Left renal cortex interstitium (tissue), 4 donors: ENCODE data around the gene ARID2. TPM values are rescaled to one million over a fixed set of nuclear protein-coding genes. Genes with fewer than 3 reads are reported as not detected.

Experiments
- DNase-seq, 4 donors: peaks; one replicate each; pipeline ENCODE4 v3.0.0-alpha.2; 2013; ENCODE audit warnings: low read depth in 4 of 4, low spot score in 2 of 4, missing footprints in 1 of 4
- polyA plus RNA-seq, 4 donors: library from polyadenylated mRNA; unstranded; fragments of 120-200 nt; gene quantifications; one replicate each; pipeline ENCODE4 v1.2.1, GENCODE V29; 2013; ENCODE audit not compliant: insufficient read length in 4 of 4

The ARID2 gene, protein sequence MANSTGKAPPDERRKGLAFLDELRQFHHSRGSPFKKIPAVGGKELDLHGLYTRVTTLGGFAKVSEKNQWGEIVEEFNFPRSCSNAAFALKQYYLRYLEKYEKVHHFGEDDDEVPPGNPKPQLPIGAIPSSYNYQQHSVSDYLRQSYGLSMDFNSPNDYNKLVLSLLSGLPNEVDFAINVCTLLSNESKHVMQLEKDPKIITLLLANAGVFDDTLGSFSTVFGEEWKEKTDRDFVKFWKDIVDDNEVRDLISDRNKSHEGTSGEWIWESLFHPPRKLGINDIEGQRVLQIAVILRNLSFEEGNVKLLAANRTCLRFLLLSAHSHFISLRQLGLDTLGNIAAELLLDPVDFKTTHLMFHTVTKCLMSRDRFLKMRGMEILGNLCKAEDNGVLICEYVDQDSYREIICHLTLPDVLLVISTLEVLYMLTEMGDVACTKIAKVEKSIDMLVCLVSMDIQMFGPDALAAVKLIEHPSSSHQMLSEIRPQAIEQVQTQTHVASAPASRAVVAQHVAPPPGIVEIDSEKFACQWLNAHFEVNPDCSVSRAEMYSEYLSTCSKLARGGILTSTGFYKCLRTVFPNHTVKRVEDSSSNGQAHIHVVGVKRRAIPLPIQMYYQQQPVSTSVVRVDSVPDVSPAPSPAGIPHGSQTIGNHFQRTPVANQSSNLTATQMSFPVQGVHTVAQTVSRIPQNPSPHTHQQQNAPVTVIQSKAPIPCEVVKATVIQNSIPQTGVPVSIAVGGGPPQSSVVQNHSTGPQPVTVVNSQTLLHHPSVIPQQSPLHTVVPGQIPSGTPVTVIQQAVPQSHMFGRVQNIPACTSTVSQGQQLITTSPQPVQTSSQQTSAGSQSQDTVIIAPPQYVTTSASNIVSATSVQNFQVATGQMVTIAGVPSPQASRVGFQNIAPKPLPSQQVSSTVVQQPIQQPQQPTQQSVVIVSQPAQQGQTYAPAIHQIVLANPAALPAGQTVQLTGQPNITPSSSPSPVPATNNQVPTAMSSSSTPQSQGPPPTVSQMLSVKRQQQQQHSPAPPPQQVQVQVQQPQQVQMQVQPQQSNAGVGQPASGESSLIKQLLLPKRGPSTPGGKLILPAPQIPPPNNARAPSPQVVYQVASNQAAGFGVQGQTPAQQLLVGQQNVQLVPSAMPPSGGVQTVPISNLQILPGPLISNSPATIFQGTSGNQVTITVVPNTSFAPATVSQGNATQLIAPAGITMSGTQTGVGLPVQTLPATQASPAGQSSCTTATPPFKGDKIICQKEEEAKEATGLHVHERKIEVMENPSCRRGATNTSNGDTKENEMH (N-terminal part only)
- 10 to 100 TPM; 30.3 to 43.4 (median 38.0) TPM for polyA plus RNA-seq

DNA sequence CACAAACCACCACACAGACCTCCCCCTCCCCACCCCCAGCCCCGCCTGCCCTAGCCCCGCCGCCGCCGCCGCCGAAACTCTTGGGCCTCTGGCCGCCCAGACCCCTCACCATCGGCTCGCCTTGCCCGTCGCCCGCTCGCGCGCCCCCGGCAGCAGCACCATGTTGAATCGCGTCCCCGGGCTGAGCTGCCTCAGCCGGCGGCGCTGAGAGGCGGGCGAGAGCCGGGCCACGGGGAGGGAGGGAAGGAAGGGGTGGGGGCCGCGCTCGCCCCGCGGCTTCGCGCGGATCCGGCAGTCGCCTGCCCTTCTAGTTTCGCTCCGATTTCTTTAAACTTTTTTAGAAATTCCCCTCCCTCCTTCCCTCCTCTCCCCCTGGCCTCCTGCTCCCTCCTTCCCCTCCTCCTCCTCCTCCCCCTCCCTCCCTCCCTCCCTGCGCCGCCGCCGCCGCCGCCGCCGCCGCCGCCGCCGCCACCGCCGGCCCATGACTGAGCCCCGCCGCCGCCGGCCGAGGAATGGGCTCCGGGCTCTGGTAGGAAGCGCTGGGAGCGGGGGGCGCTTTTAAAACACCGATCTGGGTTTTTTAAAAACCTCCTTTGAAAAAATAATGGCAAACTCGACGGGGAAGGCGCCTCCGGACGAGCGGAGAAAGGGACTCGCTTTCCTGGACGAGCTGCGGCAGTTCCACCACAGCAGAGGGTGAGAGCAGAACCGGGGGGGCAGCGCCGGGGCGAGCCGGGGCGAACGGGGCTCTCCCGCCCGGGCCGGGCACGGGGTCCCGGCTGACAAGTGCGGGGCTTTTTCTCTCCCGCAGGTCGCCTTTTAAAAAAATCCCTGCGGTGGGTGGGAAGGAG is at the start of gene ARID2:
TSS of gene ARID2 (plus strand) at position 474 of the 851 bp plus-strand sequence. CDS start at position 605, 131 bp downstream.
- DNase-seq = peak in 3 of 4 donors; percentile 46 to 66 (median 61)

DNA sequence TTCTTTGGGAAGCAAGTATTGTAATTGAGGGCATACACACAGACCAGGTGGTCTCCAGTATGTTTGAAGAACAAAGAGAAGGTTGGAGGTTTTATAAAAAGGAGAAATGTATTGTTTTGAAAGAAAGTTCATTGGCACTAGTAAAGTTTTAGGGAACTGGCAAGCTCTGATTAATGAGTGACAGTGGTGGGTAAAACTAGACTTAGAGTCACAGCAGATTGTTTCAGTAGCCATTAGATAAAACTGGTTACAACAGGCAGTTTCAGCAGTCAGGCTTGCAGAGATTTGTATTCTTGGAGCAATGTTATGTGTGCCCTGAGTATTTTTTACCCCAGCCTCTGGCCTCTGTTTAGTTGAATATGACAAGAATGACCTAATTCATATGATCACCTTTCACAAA is 49.1 kb upstream of the ARID2 start:
- DNase-seq = no peak

DNA sequence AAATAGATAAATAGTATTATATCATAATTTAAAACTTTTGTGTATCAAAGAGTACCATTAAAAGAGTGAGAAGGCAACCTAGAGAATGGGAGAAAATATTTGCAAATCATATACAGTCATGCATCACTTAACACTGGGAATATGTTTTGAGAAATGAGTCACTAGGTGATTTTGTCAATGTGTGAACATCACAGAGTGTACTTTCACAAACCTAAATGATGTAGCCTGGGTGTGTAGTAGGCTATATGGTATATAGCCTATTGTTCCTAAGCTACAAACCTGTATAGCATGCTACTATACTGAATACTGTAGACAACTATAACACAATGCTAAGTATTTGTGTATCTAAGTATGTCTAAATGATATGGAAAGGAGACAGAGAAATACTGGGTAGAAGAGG is 48.0 kb upstream of the ARID2 start:
- no peak for DNase-seq

DNA sequence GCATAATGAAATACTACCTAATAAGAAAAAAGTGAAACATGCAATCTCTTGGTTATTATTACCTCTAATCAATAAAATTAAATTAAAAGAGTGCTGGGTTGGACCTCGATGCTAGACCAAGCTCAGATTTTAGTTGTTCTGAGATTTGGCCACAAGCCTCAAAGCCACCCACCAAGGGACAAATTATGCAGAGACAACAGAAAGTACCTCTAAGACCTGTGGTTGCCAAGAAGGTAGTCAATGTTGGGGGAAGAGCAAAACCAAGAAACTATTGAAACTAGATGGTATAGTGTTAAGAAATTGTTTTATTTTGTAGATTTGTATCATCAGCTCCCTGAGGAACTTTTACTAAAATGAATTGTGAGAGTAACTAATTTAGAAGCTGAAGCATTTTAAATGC is 43.8 kb upstream of the ARID2 start:
- DNase-seq = no peak

DNA sequence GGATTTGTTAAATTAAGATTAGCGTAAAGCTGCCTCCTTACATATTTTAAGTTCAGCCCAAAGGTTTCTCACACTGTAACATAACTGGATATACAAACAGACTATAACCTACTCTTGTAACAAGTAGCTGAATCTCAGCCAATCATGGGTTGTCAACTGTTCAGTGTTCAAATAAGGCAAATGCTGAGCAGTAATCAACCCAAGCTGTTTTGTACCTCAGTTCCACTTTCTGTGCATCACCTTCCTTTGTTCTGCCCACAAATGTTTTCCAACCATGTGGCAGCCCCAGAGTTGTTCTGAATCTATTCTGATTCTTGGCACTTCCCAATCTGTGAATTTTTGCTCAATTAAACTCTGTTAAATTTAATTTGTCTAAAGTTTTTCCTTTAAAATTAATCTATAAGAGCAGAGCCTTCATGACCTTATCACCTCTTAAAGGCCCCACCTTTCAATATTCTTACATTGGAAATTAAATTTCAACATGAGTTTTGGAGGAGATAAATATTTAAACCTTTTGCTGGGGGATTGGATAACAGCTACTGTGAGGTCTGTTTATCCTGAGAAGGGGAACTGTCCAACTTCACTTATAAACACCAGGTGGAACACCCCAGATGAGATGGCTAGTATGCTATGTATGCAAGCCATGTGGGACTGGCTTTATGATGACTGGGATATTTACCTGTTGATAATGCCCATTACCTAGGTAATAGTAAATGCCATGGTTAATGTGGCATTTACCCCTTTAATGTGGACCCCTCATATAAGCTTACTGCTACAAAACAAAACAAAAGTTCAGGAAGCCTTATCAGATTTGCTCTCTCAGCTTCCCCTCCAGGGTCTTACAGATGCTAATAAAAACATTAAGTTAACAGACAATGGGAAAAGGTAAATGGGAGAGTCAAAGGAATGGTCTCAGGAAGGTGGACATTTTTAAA is 42.2 kb upstream of the ARID2 start:
- no peak for DNase-seq

DNA sequence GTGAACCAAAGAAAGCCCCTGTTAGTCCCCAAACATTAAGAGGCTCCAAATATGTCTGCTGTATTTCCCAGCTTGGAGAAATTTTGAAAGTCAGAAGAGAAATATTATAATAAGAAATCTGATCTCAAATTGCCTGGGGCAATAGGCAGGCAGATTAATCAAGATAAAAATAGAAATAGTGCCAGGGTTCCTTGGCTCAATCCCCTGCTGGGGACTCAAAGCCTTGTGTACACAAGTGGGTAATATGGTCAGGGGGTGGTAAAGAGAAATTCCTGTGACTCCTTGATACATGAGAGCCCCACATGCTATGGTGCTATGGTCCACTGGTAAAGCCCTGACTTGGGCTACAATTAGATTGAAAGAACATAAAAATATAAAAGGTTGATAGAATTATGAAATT is 41.3 kb upstream of the ARID2 start:
- DNase-seq = no peak

DNA sequence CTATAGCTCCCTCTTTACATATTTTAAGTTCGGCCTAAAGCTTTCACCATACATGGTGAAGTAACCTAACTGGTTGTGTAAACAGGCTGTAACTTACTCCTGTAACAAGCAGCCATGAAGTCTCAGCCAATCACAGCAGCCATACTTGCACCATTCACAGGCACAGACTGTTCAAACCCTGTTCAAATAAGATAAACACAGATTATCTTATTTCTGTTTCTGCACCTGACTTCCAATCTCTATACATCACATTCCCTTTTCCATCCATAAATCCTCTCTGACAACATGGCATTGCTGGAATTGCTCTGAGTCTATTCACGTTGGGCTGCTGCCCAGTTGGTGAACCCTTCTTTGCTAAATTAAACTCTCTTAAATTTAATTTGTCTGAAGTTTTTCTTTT is 34.5 kb upstream of the ARID2 start:
- no peak for DNase-seq

DNA sequence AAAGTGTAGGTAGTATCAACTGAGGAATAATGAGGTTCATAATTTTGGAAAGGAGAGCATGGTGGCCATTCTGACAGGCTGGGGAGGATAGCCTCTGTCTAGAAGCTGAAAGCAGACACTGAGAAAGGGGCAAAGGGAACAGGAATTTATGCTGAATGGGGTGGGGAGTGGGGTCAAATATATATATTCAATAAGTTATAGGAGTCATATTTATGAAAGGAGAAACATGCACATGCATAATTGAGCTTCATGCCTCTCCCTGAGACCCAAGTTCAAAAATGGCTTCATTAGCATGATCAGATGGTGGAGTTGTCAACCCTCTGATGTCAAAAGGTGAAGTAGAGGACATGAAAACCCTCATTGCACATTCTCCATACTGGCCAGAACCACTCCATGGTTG is 33.9 kb upstream of the ARID2 start:
- DNase-seq = no peak

DNA sequence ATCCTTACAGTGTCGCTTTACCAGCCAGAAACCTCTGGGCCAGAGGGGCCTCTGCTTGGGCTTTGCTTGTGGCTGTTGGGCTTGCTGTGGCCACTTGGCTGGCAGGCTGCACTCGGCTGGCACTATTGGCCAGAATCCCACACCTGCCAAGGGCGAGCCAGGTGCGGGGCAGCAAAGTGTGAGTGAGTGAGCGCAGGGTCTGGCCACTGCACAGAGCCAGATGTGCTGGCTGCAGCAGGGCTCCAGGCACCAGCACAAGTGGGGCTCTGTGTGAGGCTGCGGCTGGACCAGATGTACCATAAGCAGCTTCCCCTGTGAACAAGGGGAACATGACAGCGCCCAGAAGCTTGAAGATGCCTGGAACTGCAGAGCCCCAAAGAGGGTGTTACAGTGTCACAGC is 33.5 kb upstream of the ARID2 start:
- DNase-seq = no peak

DNA sequence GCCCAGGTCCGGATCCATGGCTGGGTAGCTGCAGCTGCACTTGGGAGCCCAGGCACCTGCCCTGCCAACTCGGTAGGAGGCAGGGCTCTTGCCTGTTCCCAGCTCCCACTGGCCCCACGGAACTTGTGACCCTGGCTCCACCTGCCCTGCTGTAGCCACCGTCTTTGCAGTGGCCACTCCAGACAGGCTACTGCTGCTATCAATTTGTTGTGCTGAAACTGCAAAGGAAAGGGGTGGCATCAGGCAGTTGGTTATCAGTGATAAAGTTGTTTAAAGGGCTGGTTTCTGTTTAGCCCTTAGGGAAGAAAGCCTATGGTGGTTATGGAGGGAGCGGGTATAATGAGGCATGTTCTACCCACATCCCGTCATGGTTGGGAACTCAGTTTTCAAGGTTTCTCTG is 32.1 kb upstream of the ARID2 start:
- no peak for DNase-seq

DNA sequence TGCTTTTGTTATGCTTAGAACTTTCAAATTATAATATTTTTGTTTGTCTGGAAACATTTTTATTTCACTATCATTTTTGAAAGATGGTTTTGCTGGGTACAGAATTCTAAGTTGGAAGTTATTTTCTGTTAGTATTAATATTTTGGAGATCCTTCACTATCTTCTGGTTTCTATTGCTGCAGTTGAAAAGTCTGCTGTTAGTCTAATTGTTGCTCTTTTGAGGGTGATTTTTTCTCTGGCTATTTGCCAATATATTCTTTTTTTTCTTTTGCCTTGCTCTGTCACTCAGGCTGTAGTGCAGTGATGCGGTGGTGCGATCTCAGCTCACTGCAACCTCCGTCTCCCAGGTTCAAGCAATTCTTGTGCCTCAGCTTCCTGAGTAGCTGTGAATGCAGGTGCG is 28.2 kb upstream of the ARID2 start:
- DNase-seq = no peak

DNA sequence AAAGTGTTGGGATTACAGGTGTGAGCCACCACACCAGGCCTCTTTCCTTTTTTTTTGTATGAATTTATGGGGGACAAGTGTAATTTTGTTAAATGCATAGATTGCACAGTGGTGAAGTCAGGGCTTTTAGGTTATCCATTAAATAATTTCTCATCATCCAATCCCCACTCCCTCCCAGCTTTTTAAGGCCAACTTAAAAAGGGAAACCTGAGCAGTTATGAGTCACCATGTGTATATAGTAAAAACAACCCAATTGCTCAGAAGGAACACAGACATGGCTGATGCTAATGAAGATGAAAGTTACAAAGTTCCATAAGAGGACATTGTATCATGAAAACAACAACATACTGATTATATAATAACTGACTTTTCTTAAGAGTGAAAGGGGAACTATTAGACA is 25.6 kb upstream of the ARID2 start:
- DNase-seq = no peak

DNA sequence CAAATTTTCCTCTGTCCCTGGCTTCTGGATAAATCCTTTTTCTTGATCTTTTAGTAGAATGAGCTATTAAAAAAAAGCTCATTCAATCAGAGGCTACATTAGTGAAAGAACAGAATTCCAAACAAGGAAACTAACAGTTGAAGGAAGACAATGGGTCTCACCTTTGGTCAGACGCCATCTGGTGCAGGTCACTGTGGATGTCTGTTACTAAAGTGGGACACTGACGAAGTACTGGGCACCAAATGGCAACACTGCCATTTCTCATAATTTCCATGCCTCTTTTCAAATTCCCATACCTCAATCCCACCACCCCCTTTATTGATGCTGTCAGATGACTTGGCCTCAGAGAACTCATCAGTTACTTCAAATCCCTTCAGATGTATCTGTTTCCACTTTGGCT is 24.5 kb upstream of the ARID2 start:
- no peak for DNase-seq

DNA sequence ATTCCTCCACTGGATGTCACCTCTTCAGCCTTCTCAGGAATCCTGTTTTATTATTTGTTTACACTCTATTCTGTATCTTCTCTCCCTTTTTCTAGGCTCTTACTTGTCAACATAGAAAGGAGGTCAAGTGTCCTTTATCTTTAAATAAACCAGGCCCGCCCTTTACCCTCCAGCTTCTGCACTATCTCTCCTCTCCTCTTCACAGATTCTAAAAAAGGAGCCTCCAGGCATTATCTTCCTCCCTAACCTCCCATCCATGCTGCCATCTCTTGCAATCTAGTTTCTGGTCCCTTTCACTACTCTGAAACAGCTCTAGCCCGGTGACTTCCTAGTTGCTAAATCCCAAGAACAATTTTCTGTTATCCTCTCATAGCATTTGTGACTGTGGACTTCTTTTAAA is 24.1 kb upstream of the ARID2 start:
- no peak for DNase-seq

DNA sequence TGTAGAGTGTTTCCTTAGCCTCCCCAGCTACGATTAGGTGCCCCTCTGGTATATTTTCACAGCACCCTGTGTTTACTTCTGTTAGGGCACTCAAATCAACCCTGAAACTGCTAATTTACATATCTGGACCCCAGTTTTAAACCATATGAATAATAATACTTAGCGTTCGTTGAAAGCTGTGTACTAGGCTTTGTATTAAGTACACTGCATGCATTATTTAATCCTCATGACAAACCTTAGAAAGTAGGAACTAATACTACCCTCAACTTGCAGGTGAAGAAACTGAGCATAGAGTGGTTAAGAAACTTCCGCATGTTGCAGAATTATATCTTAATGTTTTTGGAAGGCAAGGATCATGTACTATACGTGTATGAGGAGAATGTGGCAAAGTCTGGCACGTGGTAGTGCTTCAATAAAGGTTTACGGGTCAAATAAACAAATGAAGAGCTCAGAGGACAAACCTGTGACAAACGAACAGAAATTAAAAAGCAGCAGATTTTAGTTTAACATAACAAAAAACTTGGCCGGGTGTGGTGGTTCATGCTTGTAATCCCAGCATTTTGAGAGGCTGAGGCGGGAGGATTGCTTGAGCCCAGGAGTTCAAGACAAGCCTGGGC is 22.2 kb upstream of the ARID2 start:
- no peak for DNase-seq

DNA sequence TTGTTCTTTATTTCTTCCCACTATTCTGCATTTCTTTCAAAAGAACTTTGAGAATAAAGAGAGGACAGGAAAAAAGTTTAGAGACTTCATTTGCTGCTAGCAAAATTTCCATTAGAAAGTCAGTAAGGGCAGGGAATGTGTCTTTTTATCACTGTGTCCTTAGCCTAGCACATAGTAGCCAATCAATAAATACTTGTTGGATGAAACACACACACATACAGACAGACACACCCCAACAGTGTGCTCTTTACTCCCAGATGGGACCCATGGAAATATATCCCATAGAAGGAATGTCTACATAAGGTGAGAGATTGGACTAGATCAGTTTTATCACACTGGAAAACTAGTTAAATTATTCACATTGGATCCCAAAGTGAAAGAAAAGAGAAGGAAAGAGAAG is 21.1 kb upstream of the ARID2 start:
- DNase-seq = no peak

DNA sequence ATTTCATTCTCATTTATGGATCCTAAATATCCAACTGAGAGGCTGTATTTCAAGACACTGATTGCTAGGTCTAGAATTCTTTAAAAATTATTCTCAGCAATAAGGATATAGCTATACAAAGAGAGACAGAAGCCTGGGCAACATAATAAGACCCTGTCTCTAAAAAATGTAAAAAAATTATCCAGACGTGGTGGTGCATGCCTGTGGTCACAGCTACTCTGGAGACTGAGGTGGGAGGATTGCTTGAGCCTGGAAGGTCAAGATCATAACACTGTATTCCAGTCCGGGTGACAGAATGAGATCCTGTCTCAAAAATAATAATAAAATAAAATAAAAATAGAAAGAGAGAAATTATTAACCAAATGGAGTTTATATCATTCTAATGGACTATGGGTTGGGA is 20.6 kb upstream of the ARID2 start:
- DNase-seq = no peak

DNA sequence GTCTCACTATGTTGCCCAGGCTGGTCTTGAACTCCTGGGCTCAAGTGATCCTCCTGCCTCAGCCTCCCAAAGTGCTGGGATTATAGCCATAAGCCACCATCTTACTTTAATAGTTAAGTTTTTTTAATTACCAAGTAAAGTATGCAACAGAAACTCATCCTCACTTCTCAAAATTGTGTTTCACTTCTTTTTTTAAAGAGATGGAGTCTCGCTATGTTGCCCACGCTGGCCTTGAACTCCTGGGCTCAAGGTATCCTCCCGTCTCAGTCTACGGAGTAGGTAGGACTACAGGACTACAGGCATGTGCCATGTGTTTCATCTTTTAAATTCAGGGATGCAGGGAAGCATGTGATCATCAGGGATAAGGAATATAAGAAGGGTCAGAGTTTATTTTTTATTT is 17.2 kb upstream of the ARID2 start:
- DNase-seq = no peak
